Endothelial cell (in vitro differentiated cells): ENCODE results near the gene SDF2. TPM values are rescaled to one million over a fixed set of nuclear protein-coding genes. Genes with fewer than 3 reads are reported as not detected.

ENCODE experiments used
- DNase-seq: peaks from one replicate; pipeline ENCODE4 v3.0.0; 2021; ENCODE audit warnings: low spot score
- H3K27ac Mint-ChIP-seq: one replicate; pipeline ENCODE4 v1.8.0; 2021; ENCODE audit warnings: mixed read lengths, inconsistent platforms; ENCODE audit not compliant: unreplicated experiment
- H3K27me3 Mint-ChIP-seq: one replicate; pipeline ENCODE4 v1.8.0; 2021; ENCODE audit warnings: mild to moderate bottlenecking, moderate library complexity, mixed read lengths, inconsistent platforms; ENCODE audit not compliant: unreplicated experiment
- H3K36me3 Mint-ChIP-seq: one replicate; pipeline ENCODE4 v1.8.0; 2021; ENCODE audit warnings: mild to moderate bottlenecking, low read depth, mixed read lengths, inconsistent platforms; ENCODE audit not compliant: unreplicated experiment
- H3K4me1 Mint-ChIP-seq: one replicate; pipeline ENCODE4 v1.8.0; 2021; ENCODE audit warnings: mild to moderate bottlenecking, mixed read lengths, inconsistent platforms; ENCODE audit not compliant: unreplicated experiment
- H3K4me3 Mint-ChIP-seq: one replicate; pipeline ENCODE4 v1.8.0; 2021; ENCODE audit warnings: mild to moderate bottlenecking, mixed read lengths, inconsistent platforms; ENCODE audit not compliant: unreplicated experiment
- H3K9me3 Mint-ChIP-seq: one replicate; pipeline ENCODE4 v1.8.0; 2021; ENCODE audit warnings: mixed read lengths, inconsistent platforms; ENCODE audit not compliant: unreplicated experiment
- CTCF ChIP-seq: fragments of 200-600 bp; sonication (generic); IDR thresholded peaks from one replicate; pipeline ENCODE4 v1.5.0; 2021; ENCODE audit warnings: antibody characterized with exemption; ENCODE audit not compliant: unreplicated experiment
- total RNA-seq: library from RNA; stranded (reverse); fragmentation: NEBNext Ultra II Directional; extraction: Animal tissue kit (Norgen Biotek cat#: 25700); gene quantifications from one replicate; pipeline ENCODE4 v1.2.1, GENCODE V29; 2021; ENCODE audit not compliant: unreplicated experiment

Gene SDF2
- total RNA-seq, 1 donor from 2014 or later, result 52.8 TPM

DNA sequence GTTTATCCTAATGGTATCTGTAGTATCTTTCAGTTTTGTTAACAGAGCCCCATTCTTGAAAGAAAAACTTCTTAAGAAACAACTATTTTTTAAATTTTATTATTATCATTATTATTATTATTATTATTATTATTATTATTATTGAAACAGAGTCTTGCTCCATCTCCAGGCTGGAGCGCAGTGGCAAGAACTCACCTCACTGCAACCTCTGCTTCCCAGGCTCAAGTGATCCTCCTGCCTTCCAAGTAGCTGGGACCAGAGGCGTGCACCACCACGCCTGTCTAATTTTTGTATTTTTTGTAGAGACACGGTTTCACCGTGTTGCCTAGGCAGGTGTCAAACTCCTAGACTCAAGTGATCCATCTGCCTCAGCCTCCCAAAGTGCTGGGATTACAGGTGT, 23.7 kb upstream of the SDF2 start:
- H3K4me3 Mint-ChIP-seq, result no peak overlapping the region
- no peak for TF ChIP-seq CTCF

DNA sequence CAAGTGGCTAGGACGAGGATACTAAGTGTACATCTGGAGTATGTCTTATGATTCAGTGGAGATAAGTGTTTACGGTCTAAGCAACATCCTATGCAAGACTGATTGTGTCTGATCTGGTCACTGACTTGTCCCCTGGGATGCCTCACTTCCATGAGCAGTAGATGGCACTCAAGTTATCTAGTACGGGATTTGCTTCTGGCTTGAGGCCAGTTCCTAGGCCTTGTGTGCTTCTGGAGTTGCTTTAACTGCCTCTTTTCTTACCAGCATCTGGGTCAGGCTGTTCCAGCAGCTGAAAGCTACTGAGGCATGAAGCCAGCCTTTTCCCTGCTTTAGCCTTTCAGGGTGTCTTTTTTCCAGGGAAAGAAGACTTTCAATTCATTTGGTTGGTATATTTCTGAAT, 23.3 kb upstream of the SDF2 start:
- Mint-ChIP-seq H3K4me1 (no peaks in the 10 kb centered on the region), H3K9me3 (no peaks in the 10 kb centered on the region), H3K4me3 (peak overlapping the region; percentile 4), H3K27ac (no peak overlapping the region), H3K36me3 (peaks cover 66% of the 10 kb centered on the region), H3K27me3 (peaks cover 4% of the 10 kb centered on the region)
- no peak for DNase-seq
- no peak for TF ChIP-seq CTCF

More for the DNA sequence above, 23.7 kb upstream of the SDF2 start:
- peaks cover 4% of the 10 kb centered on the region for H3K27me3 Mint-ChIP-seq
- no peak overlapping the region for H3K27ac Mint-ChIP-seq
- H3K4me1 Mint-ChIP-seq, result no peaks in the 10 kb centered on the region
- DNase-seq, result no peak
- H3K9me3 Mint-ChIP-seq, result no peaks in the 10 kb centered on the region
- H3K36me3 Mint-ChIP-seq, result peaks cover 69% of the 10 kb centered on the region

- H3K9me3 Mint-ChIP-seq, result no peaks in the 10 kb centered on the region
- TF ChIP-seq CTCF, result no peak
- peaks cover 6% of the 10 kb centered on the region for H3K27me3 Mint-ChIP-seq
- no peak for DNase-seq
- H3K4me3 Mint-ChIP-seq, result peak overlapping the region; percentile 65
- H3K4me1 Mint-ChIP-seq, result peaks cover 7% of the 10 kb centered on the region
- H3K27ac Mint-ChIP-seq, result no peak overlapping the region
- H3K36me3 Mint-ChIP-seq, result peaks cover 54% of the 10 kb centered on the region
These were observed 20.9 kb upstream of the SDF2 start for GRCh38 chr17:28682655-28683054.

DNA sequence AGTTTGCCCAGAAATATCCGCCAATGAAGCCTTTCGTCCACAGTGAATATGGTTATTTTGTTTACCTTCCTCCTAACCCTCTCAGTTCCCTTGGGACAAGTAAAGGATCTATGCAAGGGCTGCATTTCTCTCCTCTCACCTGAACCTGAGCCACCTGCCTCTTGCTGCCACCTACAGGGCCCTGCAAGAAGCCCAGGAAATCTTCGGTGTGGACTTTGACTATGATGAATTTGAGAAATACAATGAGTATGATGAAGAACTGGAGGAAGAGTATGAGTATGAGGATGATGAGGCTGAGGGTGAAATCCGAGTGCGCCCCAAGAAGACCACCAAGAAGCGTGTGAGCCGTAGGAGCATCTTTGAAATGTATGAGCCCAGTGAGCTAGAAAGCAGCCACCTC, 14.3 kb upstream of the SDF2 start:
- H3K27ac Mint-ChIP-seq, result peak overlapping the region; percentile 19
- DNase-seq, result no peak

DNA sequence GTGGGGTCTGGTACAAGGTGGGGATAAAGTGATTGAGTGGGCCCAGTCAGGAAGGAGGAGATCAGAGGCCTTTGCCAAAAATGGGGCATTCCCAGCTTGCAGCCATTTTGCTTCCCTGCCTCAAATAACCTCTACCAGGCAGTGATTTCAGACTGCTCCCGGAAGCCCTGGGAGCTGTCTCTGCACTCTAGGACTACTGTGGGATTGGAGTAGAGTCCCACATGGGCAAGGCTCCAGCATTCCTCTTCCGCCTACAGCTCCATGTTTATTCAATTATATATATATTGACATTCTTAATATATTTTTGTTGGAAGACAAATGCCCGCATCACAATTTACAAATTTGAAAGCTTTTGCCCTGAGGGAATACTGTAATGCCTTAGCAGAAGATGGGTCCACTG, 13.8 kb upstream of the SDF2 start:
- Mint-ChIP-seq H3K4me3 (peak overlapping the region; percentile 56), H3K36me3 (peaks cover 53% of the 10 kb centered on the region), H3K27ac (peak overlapping the region; percentile 84), H3K9me3 (no peaks in the 10 kb centered on the region), H3K27me3 (peaks cover 10% of the 10 kb centered on the region), H3K4me1 (peaks cover 31% of the 10 kb centered on the region)
- no peak for DNase-seq
- no peak for TF ChIP-seq CTCF

More for the DNA sequence above, 14.3 kb upstream of the SDF2 start:
- Mint-ChIP-seq H3K4me3 (peak overlapping the region; percentile 15), H3K9me3 (no peaks in the 10 kb centered on the region), H3K36me3 (peaks cover 55% of the 10 kb centered on the region), H3K4me1 (peaks cover 31% of the 10 kb centered on the region), H3K27me3 (peaks cover 10% of the 10 kb centered on the region)
- TF ChIP-seq CTCF, result no peak
